SK-N-SH (cell line): Measurements from ENCODE around the gene CCDC60. TPM values are rescaled to one million over a fixed set of nuclear protein-coding genes. Genes with fewer than 3 reads are reported as not detected.

Experiments used
- CTCF ChIA-PET: fragments of 300-600, 350-600 bp; formaldehyde crosslinking; extraction: SDS; loops from one replicate; lab custom pipeline; 2021; lab: Yijun Ruan, JAX
- POLR2A ChIA-PET: fragments of 350-600 bp; sonication (Branson Sonifier 250); formaldehyde crosslinking; extraction: SDS; loops from one replicate; lab custom pipeline; 2020; ENCODE audit warnings: antibody characterized with exemption, inconsistent platforms; lab: Yijun Ruan, JAX
- DNase-seq: peaks from one replicate; pipeline ENCODE4 v3.0.0; 2012
- H2AFZ ChIP-seq: fragments of 200-600 bp; sonication (generic); 2 replicates; pipeline ENCODE4 v1.8.1; 2016; ENCODE audit warnings: antibody characterized with exemption, mild to moderate bottlenecking, low read depth
- H3F3A ChIP-seq: fragments of 200-600 bp; sonication (generic); replicated peaks from 2 replicates; pipeline ENCODE3; 2016; ENCODE audit warnings: antibody characterized with exemption, mild to moderate bottlenecking; ENCODE audit not compliant: insufficient read depth
- H3K27ac ChIP-seq, 2 experiments: fragments of 200-500 bp in 1 of 2; fragments of 200-600 bp in 1 of 2; sonication (Bioruptor generic) in 1 of 2; sonication (generic), shearing (Covaris generic) in 1 of 2; 2 replicates each; pipeline versions ENCODE4 v1.5.1 to v1.6.1; 2014 to 2016; ENCODE audit warnings: low read depth in 2 of 2, inconsistent platforms in 1 of 2, low read length in 1 of 2, mild to moderate bottlenecking in 1 of 2, mixed read lengths in 1 of 2
- H3K27me3 ChIP-seq: fragments of 200-600 bp; sonication (generic), shearing (Covaris generic); 2 replicates; pipeline ENCODE4 v1.6.1; 2016; ENCODE audit warnings: mixed run types; ENCODE audit not compliant: insufficient read depth
- H3K36me3 ChIP-seq, 2 experiments: fragments of 200-500 bp in 1 of 2; fragments of 200-600 bp in 1 of 2; sonication (Bioruptor generic) in 1 of 2; sonication (generic) in 1 of 2; replicated peaks in 1 of 2; 2 replicates each; pipeline versions ENCODE3 to v1.5.1; 2014 to 2016; ENCODE audit warnings: low read length in 1 of 2, mild to moderate bottlenecking in 1 of 2; ENCODE audit not compliant: insufficient read depth in 2 of 2, control insufficient read depth in 1 of 2
- H3K4me1 ChIP-seq, 2 experiments: fragments of 200-500 bp in 1 of 2; fragments of 200-600 bp in 1 of 2; sonication (Bioruptor generic) in 1 of 2; sonication (generic), shearing (Covaris generic) in 1 of 2; 2 replicates each; pipeline versions ENCODE4 v1.5.1 to v1.6.1; 2014 to 2016; ENCODE audit warnings: low read depth in 1 of 2, low read length in 1 of 2, mixed run types in 1 of 2; ENCODE audit not compliant: insufficient read depth in 2 of 2, control insufficient read depth in 1 of 2
- H3K4me2 ChIP-seq: fragments of 200-600 bp; sonication (generic), shearing (Covaris generic); 2 replicates; pipeline ENCODE4 v1.6.1; 2017; ENCODE audit warnings: mixed run types
- H3K4me3 ChIP-seq, 2 experiments: fragments of 200-500 bp in 1 of 2; fragments of 200-600 bp in 1 of 2; sonication (Bioruptor generic) in 1 of 2; sonication (generic), shearing (Covaris generic) in 1 of 2; 2 replicates each; pipeline versions ENCODE4 v1.5.1 to v1.8.1; 2014 to 2016; ENCODE audit warnings: low read depth in 2 of 2, inconsistent platforms in 1 of 2, low read length in 1 of 2, mild to moderate bottlenecking in 1 of 2, mixed read lengths in 1 of 2, moderate library complexity in 1 of 2
- H3K79me2 ChIP-seq: fragments of 200-600 bp; sonication (generic); 2 replicates; pipeline ENCODE4 v1.8.1; 2017; ENCODE audit warnings: mild to moderate bottlenecking; ENCODE audit not compliant: insufficient read depth
- H3K9ac ChIP-seq: fragments of 200-600 bp; sonication (generic); 2 replicates; pipeline ENCODE4 v1.6.1; 2017; ENCODE audit warnings: mixed run types
- H3K9me2 ChIP-seq: fragments of 200-600 bp; sonication (generic); 2 replicates; pipeline ENCODE4 v1.6.1; 2017; ENCODE audit warnings: mixed run types
- H3K9me3 ChIP-seq: fragments of 200-600 bp; sonication (generic); 2 replicates; pipeline ENCODE4 v1.6.1; 2017; ENCODE audit warnings: mixed run types, mild to moderate bottlenecking, moderate library complexity
- H4K20me1 ChIP-seq: fragments of 200-600 bp; sonication (generic); 2 replicates; pipeline ENCODE4 v1.6.1; 2017; ENCODE audit warnings: mild to moderate bottlenecking, mixed run types; ENCODE audit not compliant: insufficient read depth
- CHD2 ChIP-seq: fragments of 150-350 bp; IDR thresholded peaks from 2 replicates; pipeline ENCODE4 v1.6.1; 2018; ENCODE audit warnings: low read length; ENCODE audit not compliant: partially characterized antibody
- CTCF ChIP-seq: fragments of 200-600 bp; sonication (generic); IDR thresholded peaks from 2 replicates; pipeline ENCODE4 v1.6.1; 2017; ENCODE audit warnings: antibody characterized with exemption, mild to moderate bottlenecking, moderate library complexity
- FOXM1 ChIP-seq: IDR thresholded peaks from 2 replicates; pipeline ENCODE4 v1.4.0; 2012; ENCODE audit warnings: low read depth, mild to moderate bottlenecking
- GABPA ChIP-seq: IDR thresholded peaks from 2 replicates; pipeline ENCODE4 v1.4.0; 2012; ENCODE audit warnings: low read depth, mild to moderate bottlenecking
- GATA2 ChIP-seq: sonication (generic); formaldehyde crosslinking; IDR thresholded peaks from 2 replicates; pipeline ENCODE4 v1.5.0; 2020; ENCODE audit warnings: mild to moderate bottlenecking, missing genetic modification reagents
- IRF3 ChIP-seq: fragments of 150-350 bp; IDR thresholded peaks from 2 replicates; pipeline ENCODE4 v1.6.1; 2016; ENCODE audit warnings: mild to moderate bottlenecking, low read depth, low read length
- MEF2A ChIP-seq: IDR thresholded peaks from 2 replicates; pipeline ENCODE4 v1.4.0; 2012; ENCODE audit warnings: low read depth, borderline replicate concordance
- REST ChIP-seq: IDR thresholded peaks from 2 replicates; pipeline ENCODE4 v1.6.1; 2012; ENCODE audit warnings: mild to moderate bottlenecking, low read depth, low read length, moderate library complexity
- TCF12 ChIP-seq: IDR thresholded peaks from 2 replicates; pipeline ENCODE4 v1.4.0; 2012
- YY1 ChIP-seq: IDR thresholded peaks from 2 replicates; pipeline ENCODE4 v1.4.0; 2012; ENCODE audit warnings: low read depth, mild to moderate bottlenecking
- WGBS: methylation state at CpG from one replicate; pipeline ENCODE4 v1.1.6; 2017; ENCODE audit warnings: low lambda C conversion rate; 5-methylcytosine and 5-hydroxymethylcytosine counted together
- polyA plus RNA-seq, 3 experiments: library from polyadenylated mRNA; depleted of rRNA; stranded (reverse); fragments of >200 nt; gene quantifications; 2 replicates each; pipeline ENCODE4 v1.2.3, GENCODE V29; 2012

Gene CCDC60
- polyA plus RNA-seq, 1 of the 3 experiments (the other 2 are of a cell fraction): not detected

- TF ChIP-seq FOXM1 (no peak), CHD2 (no peak), GATA2 (CRISPR knock-in tag) (no peak), REST (no peak), YY1 (peak; percentile 37; the same call in 1 of the 2 replicates), TCF12 (peak; percentile 84)
- TF ChIP-seq, all 33 proteins: peak for 9
Observed at GRCh38 chr12:119578112-119578511, 243.6 kb downstream of the CCDC60 start (continued).

- TF ChIP-seq IRF3: no peak
- TF ChIP-seq GABPA: no peak
- TF ChIP-seq MEF2A: no peak
- TF ChIP-seq YY1: no peak
- WGBS: 37% methylated on average over 1 of the region's 1 CpG
Observed at GRCh38 chr12:119589097-119589496, 254.6 kb downstream of the CCDC60 start.

GRCh38 chr12:119589634-119590033 lies 255.1 kb downstream of the CCDC60 start:
- DNase-seq: no peak
- Histone ChIP-seq H3K27ac (no peak overlapping the region), H3K9me2 (no peaks in the 10 kb centered on the region), H3F3A (peaks cover 14% of the 10 kb centered on the region), H3K36me3 (no peaks in the 10 kb centered on the region), H4K20me1 (no peaks in the 10 kb centered on the region), H3K27me3 (no peaks in the 10 kb centered on the region), H2AFZ (no peak overlapping the region), H3K4me2 (no peak overlapping the region), H3K9me3 (no peaks in the 10 kb centered on the region), H3K4me3 (no peak overlapping the region), H3K4me1 (peaks cover 6 to 25% of the 10 kb centered on the region in 2 experiments; a peak in 2 of 4 replicates), H3K9ac (no peak overlapping the region), H3K79me2 (no peaks in the 10 kb centered on the region)
- TF ChIP-seq CTCF (no peak), MEF2A (no peak)
- POLR2A ChIA-PET: no interaction called here
- WGBS: 71% methylated on average over 4 of the region's 4 CpGs
- CTCF ChIA-PET: interaction anchor here (0.6 kb wide), 1 partner anchor 110 kb away, joined by 3 read pairs; no protein-coding TSS in a partner anchor

More at GRCh38 chr12:119589097-119589496, 254.6 kb downstream of the CCDC60 start:
- Histone ChIP-seq H3F3A (peaks cover 14% of the 10 kb centered on the region), H3K9me2 (no peaks in the 10 kb centered on the region), H3K27ac (no peak overlapping the region), H3K9ac (no peak overlapping the region), H4K20me1 (no peaks in the 10 kb centered on the region), H3K4me2 (no peak overlapping the region), H3K36me3 (no peaks in the 10 kb centered on the region), H2AFZ (no peak overlapping the region), H3K79me2 (no peaks in the 10 kb centered on the region), H3K4me1 (peaks cover 5 to 25% of the 10 kb centered on the region in 2 experiments; a peak in 2 of 4 replicates), H3K4me3 (no peak overlapping the region), H3K9me3 (no peaks in the 10 kb centered on the region), H3K27me3 (no peaks in the 10 kb centered on the region)
- ChIA-PET CTCF (no interaction called here), POLR2A (no interaction called here)
- no peak for DNase-seq
